GM12865 (cell line): Measurements from ENCODE around the gene RNMT.

Experiments
- DNase-seq: peaks from one replicate; pipeline ENCODE4 v3.0.0; 2010; ENCODE audit warnings: low read depth
- H3K4me3 ChIP-seq: 2 replicates; pipeline ENCODE4 v1.5.1; 2011; ENCODE audit warnings: mild to moderate bottlenecking, low read depth, low read length, control low read depth
- TF ChIP-seq, protein P1 (sequence below): IDR thresholded peaks from 2 replicates; pipeline ENCODE4 v1.5.1; 2011; ENCODE audit warnings: low read length, control low read depth, low read depth, inconsistent platforms; ENCODE audit not compliant: insufficient read depth; ENCODE audit errors: missing control alignments

RNMT gene

GRCh38 chr18:13810950-13811485 lies 84.5 kb downstream of the RNMT start:
- TF ChIP-seq, protein P1, sequence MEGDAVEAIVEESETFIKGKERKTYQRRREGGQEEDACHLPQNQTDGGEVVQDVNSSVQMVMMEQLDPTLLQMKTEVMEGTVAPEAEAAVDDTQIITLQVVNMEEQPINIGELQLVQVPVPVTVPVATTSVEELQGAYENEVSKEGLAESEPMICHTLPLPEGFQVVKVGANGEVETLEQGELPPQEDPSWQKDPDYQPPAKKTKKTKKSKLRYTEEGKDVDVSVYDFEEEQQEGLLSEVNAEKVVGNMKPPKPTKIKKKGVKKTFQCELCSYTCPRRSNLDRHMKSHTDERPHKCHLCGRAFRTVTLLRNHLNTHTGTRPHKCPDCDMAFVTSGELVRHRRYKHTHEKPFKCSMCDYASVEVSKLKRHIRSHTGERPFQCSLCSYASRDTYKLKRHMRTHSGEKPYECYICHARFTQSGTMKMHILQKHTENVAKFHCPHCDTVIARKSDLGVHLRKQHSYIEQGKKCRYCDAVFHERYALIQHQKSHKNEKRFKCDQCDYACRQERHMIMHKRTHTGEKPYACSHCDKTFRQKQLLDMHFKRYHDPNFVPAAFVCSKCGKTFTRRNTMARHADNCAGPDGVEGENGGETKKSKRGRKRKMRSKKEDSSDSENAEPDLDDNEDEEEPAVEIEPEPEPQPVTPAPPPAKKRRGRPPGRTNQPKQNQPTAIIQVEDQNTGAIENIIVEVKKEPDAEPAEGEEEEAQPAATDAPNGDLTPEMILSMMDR, result no peak
- no peak for DNase-seq
- no peak overlapping the region for H3K4me3 ChIP-seq

- DNase-seq, result no peak
- no peak overlapping the region for H3K4me3 ChIP-seq
- TF ChIP-seq, protein P1, result peak; percentile 20
Observed at GRCh38 chr18:13811993-13812392, 85.5 kb downstream of the RNMT start.

DNA sequence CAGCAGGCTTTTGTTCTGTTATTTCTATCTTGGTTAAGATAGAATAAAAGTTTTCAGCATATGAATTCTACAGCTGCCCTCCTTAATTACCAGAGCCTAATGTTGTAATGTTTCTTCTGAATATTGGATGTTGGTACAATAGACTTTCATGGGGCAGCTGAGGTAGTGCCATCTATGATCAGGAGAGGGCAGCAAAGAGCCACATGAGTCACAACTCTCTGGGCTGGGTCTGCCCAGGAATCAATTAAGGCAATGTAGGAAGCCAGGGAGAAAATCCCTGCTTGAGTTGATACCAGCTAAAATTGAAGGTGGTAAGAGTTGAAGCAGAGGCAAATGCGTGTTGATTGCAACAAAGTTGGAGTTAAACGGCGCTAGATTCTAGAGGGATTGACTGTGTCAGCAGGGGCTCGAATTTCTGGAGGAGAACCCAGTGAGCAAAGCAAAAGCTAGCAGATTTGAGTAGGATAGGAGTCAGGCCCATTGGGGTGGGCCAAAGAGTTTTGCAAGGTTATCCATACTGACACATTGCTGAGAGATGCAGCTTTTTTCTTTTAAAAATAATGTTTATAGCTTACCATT lies 86.9 kb downstream of the RNMT start:
- TF ChIP-seq, protein P1, result peak; percentile 81
- no peak overlapping the region for H3K4me3 ChIP-seq
- DNase-seq, result peak; percentile 52
